WTC11 (cell line): ENCODE results near the gene TTC28. TPM values are rescaled to one million over a fixed set of nuclear protein-coding genes. Genes with fewer than 3 reads are reported as not detected.

ENCODE experiments used
- ATAC-seq: fragments of 200-7000 bp; cut with Tn5 transposase; 2 replicates; pipeline ENCODE4 v1.10.0; 2021; ENCODE audit warnings: mild to moderate bottlenecking, moderate library complexity
- CTCF ChIA-PET: fragments of 300-600 bp; sonication (Branson Sonifier 250); formaldehyde crosslinking; loops from one replicate; lab custom pipeline; 2021; ENCODE audit warnings: antibody characterized with exemption; lab: Charles Lee
- POLR2A ChIA-PET: fragments of 350-600 bp; sonication (Branson Sonifier 250); formaldehyde crosslinking; loops from one replicate; lab custom pipeline; 2021; ENCODE audit warnings: antibody characterized with exemption; lab: Charles Lee
- DNase-seq: peaks from one replicate; pipeline ENCODE4 v3.0.0; 2021; ENCODE audit warnings: low spot score
- H3K27ac Mint-ChIP-seq: 2 replicates; pipeline ENCODE4 v1.8.0; 2021; ENCODE audit warnings: mixed read lengths
- H3K27me3 Mint-ChIP-seq: 2 replicates; pipeline ENCODE4 v1.8.0; 2021; ENCODE audit warnings: low read depth, mild to moderate bottlenecking, moderate library complexity, mixed read lengths
- H3K36me3 Mint-ChIP-seq: 2 replicates; pipeline ENCODE4 v1.8.0; 2021; ENCODE audit warnings: mixed read lengths
- H3K4me1 Mint-ChIP-seq: 2 replicates; pipeline ENCODE4 v1.8.0; 2022; ENCODE audit warnings: mixed read lengths
- H3K4me3 Mint-ChIP-seq: 2 replicates; pipeline ENCODE4 v1.8.0; 2021; ENCODE audit warnings: mild to moderate bottlenecking, moderate library complexity, mixed read lengths
- H3K9me3 Mint-ChIP-seq: 2 replicates; pipeline ENCODE4 v1.8.0; 2021; ENCODE audit warnings: mixed read lengths
- AR ChIP-seq: fragments of 250-450 bp; sonication (Bioruptor Pico); IDR thresholded peaks from 2 replicates; pipeline ENCODE4 v1.9.0; 2021; ENCODE audit warnings: mild to moderate bottlenecking
- ARID4B ChIP-seq: sonication (generic); formaldehyde crosslinking; IDR thresholded peaks from 2 replicates; pipeline ENCODE4 v1.8.0; 2023; ENCODE audit warnings: missing genetic modification reagents, mild to moderate bottlenecking, borderline replicate concordance
- CDX4 ChIP-seq: fragments of 250-450 bp; sonication (Bioruptor Pico); IDR thresholded peaks from 2 replicates; pipeline ENCODE4 v1.9.0; 2021; ENCODE audit warnings: moderate library complexity, mild to moderate bottlenecking, inconsistent platforms, borderline replicate concordance
- CREB1 ChIP-seq: sonication (generic); formaldehyde crosslinking; IDR thresholded peaks from 2 replicates; pipeline ENCODE4 v1.8.0; 2023; ENCODE audit warnings: mild to moderate bottlenecking, missing genetic modification reagents
- CTCF ChIP-seq: fragments of 200-600 bp; IDR thresholded peaks from 2 replicates; pipeline ENCODE4 v1.8.0; 2022; ENCODE audit warnings: antibody characterized with exemption
- ETV6 ChIP-seq: sonication (generic); formaldehyde crosslinking; IDR thresholded peaks from 2 replicates; pipeline ENCODE4 v1.8.1; 2022; ENCODE audit warnings: mild to moderate bottlenecking, missing genetic modification reagents
- FOXJ3 ChIP-seq: sonication (generic); formaldehyde crosslinking; IDR thresholded peaks from 2 replicates; pipeline ENCODE4 v1.9.0; 2021; ENCODE audit warnings: missing genetic modification reagents, mild to moderate bottlenecking, borderline replicate concordance
- GTF2I ChIP-seq: fragments of 250-450 bp; sonication (Bioruptor Pico); conservative IDR thresholded peaks from 2 replicates; pipeline ENCODE4 v1.4.0; 2021; ENCODE audit warnings: mild to moderate bottlenecking
- IRF2 ChIP-seq: sonication (generic); formaldehyde crosslinking; IDR thresholded peaks from 2 replicates; pipeline ENCODE4 v1.8.0; 2022; ENCODE audit warnings: low read depth, missing genetic modification reagents, borderline replicate concordance
- MLX ChIP-seq: sonication (generic); formaldehyde crosslinking; IDR thresholded peaks from 2 replicates; pipeline ENCODE4 v1.8.1; 2023; ENCODE audit warnings: mild to moderate bottlenecking, missing genetic modification reagents, moderate library complexity
- NR1H2 ChIP-seq: sonication (generic); formaldehyde crosslinking; IDR thresholded peaks from 2 replicates; pipeline ENCODE4 v1.9.0; 2021; ENCODE audit warnings: mild to moderate bottlenecking, moderate library complexity, missing genetic modification reagents
- PREB ChIP-seq: sonication (generic); formaldehyde crosslinking; IDR thresholded peaks from 2 replicates; pipeline ENCODE4 v1.8.1; 2022; ENCODE audit warnings: mild to moderate bottlenecking, missing genetic modification reagents, moderate library complexity, borderline replicate concordance
- SOX15 ChIP-seq: fragments of 250-450 bp; sonication (Bioruptor Pico); IDR thresholded peaks from 2 replicates; pipeline ENCODE4 v1.9.0; 2021; ENCODE audit warnings: mild to moderate bottlenecking
- TEAD4 ChIP-seq: sonication (generic); formaldehyde crosslinking; IDR thresholded peaks from 2 replicates; pipeline ENCODE4 v1.8.0; 2022; ENCODE audit warnings: mild to moderate bottlenecking, missing genetic modification reagents
- USF1 ChIP-seq: sonication (generic); formaldehyde crosslinking; IDR thresholded peaks from 2 replicates; pipeline ENCODE4 v1.8.0; 2022; ENCODE audit warnings: mild to moderate bottlenecking, missing genetic modification reagents
- ZMAT4 ChIP-seq: fragments of 250-450 bp; sonication (Bioruptor Pico); IDR thresholded peaks from 2 replicates; pipeline ENCODE4 v1.9.0; 2021; ENCODE audit warnings: mild to moderate bottlenecking
- ZNF416 ChIP-seq: fragments of 250-450 bp; sonication (Bioruptor Pico); IDR thresholded peaks from 2 replicates; pipeline ENCODE4 v1.9.0; 2021; ENCODE audit warnings: mild to moderate bottlenecking, inconsistent platforms
- ZNF532 ChIP-seq: fragments of 250-450 bp; sonication (Bioruptor Pico); IDR thresholded peaks from 2 replicates; pipeline ENCODE4 v1.9.0; 2021; ENCODE audit warnings: mild to moderate bottlenecking, borderline replicate concordance
- total RNA-seq: library from RNA; stranded (reverse); gene quantifications from 3 replicates; pipeline ENCODE4 v1.2.3, GENCODE V29; 2021

TTC28 gene
- total RNA-seq, 1 experiment from 2014 or later, result 13.0 TPM

GRCh38 chr22:28111501-28112189 is 568.0 kb downstream of the TTC28 start (continued):
- TF ChIP-seq AR (CRISPR knock-in tag), result no peak
- no peak for TF ChIP-seq CDX4 (CRISPR knock-in tag)
- TF ChIP-seq ZMAT4 (CRISPR knock-in tag), result no peak
- TF ChIP-seq ARID4B, result no peak
- no peak for TF ChIP-seq TEAD4 (CRISPR knock-in tag)
- no peak for TF ChIP-seq MLX (CRISPR knock-in tag)

GRCh38 chr22:28108851-28109250 is 570.8 kb downstream of the TTC28 start:
- Mint-ChIP-seq H3K27ac (no peak overlapping the region), H3K4me3 (no peak overlapping the region), H3K27me3 (no peaks in the 10 kb centered on the region), H3K9me3 (no peaks in the 10 kb centered on the region), H3K36me3 (no peaks in the 10 kb centered on the region), H3K4me1 (peaks cover 35% of the 10 kb centered on the region)
- ATAC-seq (no peak), DNase-seq (no peak)
- CTCF ChIA-PET, result interaction anchor here (0.7 kb wide), 1 partner anchor 218 kb away, joined by 3 read pairs; no protein-coding TSS in a partner anchor
- POLR2A ChIA-PET, result no interaction called here
- TF ChIP-seq FOXJ3 (CRISPR knock-in tag) (no peak), IRF2 (CRISPR knock-in tag) (no peak), GTF2I (CRISPR knock-in tag) (no peak), ETV6 (CRISPR knock-in tag) (no peak), USF1 (CRISPR knock-in tag) (no peak), ZNF532 (CRISPR knock-in tag) (no peak), PREB (no peak), ZNF416 (CRISPR knock-in tag) (no peak), CREB1 (CRISPR knock-in tag) (no peak), CTCF (no peak), NR1H2 (no peak), SOX15 (CRISPR knock-in tag) (no peak)
